Aortic smooth muscle cell (primary cell): ENCODE results near the gene WDR82. TPM values are rescaled to one million over a fixed set of nuclear protein-coding genes. Genes with fewer than 3 reads are reported as not detected.

Experiments used
- total RNA-seq: library from RNA; depleted of rRNA; stranded (reverse); fragments of >200 nt; gene quantifications from 2 replicates; pipeline ENCODE4 v1.2.3, GENCODE V29; 2014

The WDR82 gene
- total RNA-seq = 67.9 and 71.7 TPM in 2 replicates

GRCh38 chr3:52278510-52279069, at the start of gene WDR82:
Gene WDR82 (minus strand): TSS chr3:52278649. CDS start chr3:52278361, 288 bp downstream.

DNA sequence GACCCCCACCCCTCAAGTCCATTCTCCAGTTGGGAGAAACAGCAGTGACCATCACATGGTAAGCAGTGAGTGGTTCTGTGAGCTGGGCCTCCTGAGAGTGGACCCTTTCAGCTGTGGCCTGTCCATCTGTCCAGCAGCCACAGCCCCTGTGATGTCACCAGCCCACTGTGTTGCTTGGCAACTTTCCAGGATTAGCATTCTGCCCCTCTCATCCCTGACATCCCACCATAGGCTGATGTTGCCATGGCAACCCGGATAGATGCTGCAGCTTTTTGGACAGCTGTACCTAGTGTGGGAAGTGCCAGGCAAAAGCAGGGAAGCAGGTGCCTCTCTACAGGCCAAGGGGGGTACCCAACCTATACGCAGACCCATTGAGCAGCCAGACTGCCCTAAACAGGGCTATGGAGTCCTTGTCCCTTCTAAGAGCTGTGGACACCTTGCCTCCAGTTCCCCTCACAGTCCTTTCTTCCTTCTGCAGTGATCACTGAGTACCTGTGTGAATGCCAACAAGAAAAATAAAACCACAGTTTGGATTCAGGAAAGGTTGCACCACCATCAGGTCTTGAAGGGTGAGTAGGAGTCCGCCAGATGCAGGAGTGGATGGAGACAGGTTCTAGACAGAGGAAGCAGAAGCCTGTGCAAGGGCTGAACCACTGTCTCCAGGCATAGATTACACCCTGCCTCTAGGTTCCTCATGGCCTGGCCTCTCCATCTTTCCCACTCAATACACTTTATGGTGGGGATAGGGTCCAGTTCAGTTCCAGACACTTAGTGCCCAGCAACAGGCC, 37.7 kb upstream of the WDR82 start, which contains the start of gene DNAH1:
DNAH1 (plus strand) TSS at position 343 of the 788 bp plus-strand sequence. CDS start 6,124 bp downstream, outside the sequence.

GRCh38 chr3:52245322-52246263, 32.9 kb downstream of the WDR82 start, which contains the start of gene PPM1M:
Gene PPM1M (plus strand): TSS chr3:52245759. CDS start chr3:52245825, 66 bp downstream.

DNA sequence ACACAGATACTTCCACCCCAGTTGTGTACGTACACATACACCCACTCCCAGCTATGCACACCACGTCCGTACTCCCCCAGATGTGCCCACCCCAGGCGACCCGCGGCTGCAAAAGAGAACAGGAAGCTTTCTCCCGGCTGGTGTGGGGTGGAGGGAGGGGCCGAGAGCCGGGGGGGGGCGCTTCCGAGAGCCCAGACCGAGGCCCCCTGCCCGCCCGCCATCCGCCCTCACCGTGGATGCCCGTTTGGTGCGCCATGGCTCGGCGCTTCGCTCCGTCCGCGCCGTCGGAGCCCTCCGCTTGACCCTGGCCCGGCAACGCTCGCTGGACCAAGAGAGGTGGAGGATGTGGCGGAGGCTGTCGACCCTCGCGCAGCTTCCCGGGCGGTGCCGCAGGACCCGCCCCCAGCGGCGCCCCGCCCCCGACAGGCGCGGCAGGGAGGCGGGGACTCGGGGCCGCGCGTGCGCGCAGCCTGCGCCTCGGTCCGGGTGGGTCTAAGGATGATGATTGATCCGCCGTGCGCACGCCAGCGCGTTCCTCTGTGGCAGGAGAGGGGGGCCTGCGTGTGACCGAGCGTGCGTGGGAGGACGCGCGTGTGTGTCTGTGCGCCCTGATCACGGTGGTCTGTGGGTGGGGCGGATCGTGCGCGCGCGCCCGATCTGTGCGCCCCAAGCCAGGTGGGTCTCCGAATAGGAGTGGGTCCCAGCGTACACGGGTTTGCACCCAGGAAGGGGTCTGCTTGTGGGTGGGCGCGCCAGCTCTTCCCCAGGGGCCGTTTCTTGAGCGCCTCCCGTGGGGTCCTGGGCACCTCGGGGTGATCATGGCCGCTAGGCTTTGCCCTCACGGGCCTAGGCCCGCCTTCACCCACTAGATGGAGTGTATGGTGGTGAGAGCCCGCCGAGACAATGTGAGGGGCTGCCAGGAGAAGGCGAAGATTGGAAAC, 39.4 kb downstream of the WDR82 start, which contains the start of gene TWF2:
TWF2 (minus strand) TSS at position 398 of the 941 bp plus-strand sequence; CDS start at position 256, 142 bp downstream.

GRCh38 chr3:52225452-52226228, 52.8 kb downstream of the WDR82 start, which contains the start of gene TLR9:
Gene TLR9 (minus strand): TSS chr3:52225645. CDS start chr3:52225529, 116 bp downstream.

Other genes with a start within 250 kb of the WDR82 start
- gene DUSP7, start 222.1 kb downstream of the WDR82 start, total RNA-seq = 7.4 and 8.8 TPM in 2 replicates
- 7.8 and 15.2 TPM in 2 replicates for gene POC1A, start 124.2 kb downstream of the WDR82 start, total RNA-seq
- 24.0 and 27.0 TPM in 2 replicates for gene ALAS1, start 80.5 kb downstream of the WDR82 start, total RNA-seq
- under 0.01 TPM in 1 of 2 replicates, not detected in the other for gene TLR9, start 53.0 kb downstream of the WDR82 start, total RNA-seq
- gene TWF2, start 39.5 kb downstream of the WDR82 start, total RNA-seq = 73.0 and 78.6 TPM in 2 replicates
- gene PPM1M, start 32.9 kb downstream of the WDR82 start, total RNA-seq = 18.1 and 19.5 TPM in 2 replicates
- gene GLYCTK, start 9.2 kb upstream of the WDR82 start, total RNA-seq = 11.4 and 13.2 TPM in 2 replicates
- 3.3 and 3.9 TPM in 2 replicates for gene DNAH1, start 37.7 kb upstream of the WDR82 start, total RNA-seq
- 38.7 and 48.1 TPM in 2 replicates for gene BAP1, start 131.4 kb upstream of the WDR82 start, total RNA-seq
- gene PHF7, start 132.0 kb upstream of the WDR82 start, total RNA-seq = 4.8 and 7.4 TPM in 2 replicates
- under 0.01 and 0.19 TPM in 2 replicates for gene SEMA3G, start 166.5 kb upstream of the WDR82 start, total RNA-seq
- 1.3 and 2.7 TPM in 2 replicates for gene TNNC1, start 175.4 kb upstream of the WDR82 start, total RNA-seq
- 57.3 and 63.0 TPM in 2 replicates for gene NISCH, start 177.0 kb upstream of the WDR82 start, total RNA-seq
- 2.5 and 6.5 TPM in 2 replicates for gene STAB1, start 216.7 kb upstream of the WDR82 start, total RNA-seq